Neuronal stem cell (in vitro differentiated cells): ENCODE results near the gene RPS6KB1.
A peak's percentile ranks its signal among the peaks of the same experiment; 100 is the strongest.
"Not testable (repeated sequence)": the region's sequence is repeated elsewhere in the genome, so short reads cannot be mapped to it uniquely, and the experiment has no call there.

Source experiments
- DNase-seq: peaks from one replicate; pipeline ENCODE4 v3.0.0-alpha.2; 2013; ENCODE audit warnings: low spot score
- H2AFZ ChIP-seq: one replicate; pipeline ENCODE4 v1.6.1; 2013; ENCODE audit warnings: mild to moderate bottlenecking, low read length, inconsistent platforms
- H2AK5ac ChIP-seq: 2 replicates; pipeline ENCODE4 v1.6.1; 2013; ENCODE audit warnings: low read depth, mild to moderate bottlenecking, inconsistent platforms, low read length, moderate library complexity, mixed read lengths
- H2BK120ac ChIP-seq: 2 replicates; pipeline ENCODE4 v1.6.1; 2013; ENCODE audit warnings: low read depth, mild to moderate bottlenecking, inconsistent platforms, low read length, moderate library complexity, mixed read lengths
- H2BK12ac ChIP-seq: one replicate; pipeline ENCODE4 v1.6.1; 2013; ENCODE audit warnings: low read length, inconsistent platforms
- H2BK15ac ChIP-seq: 2 replicates; pipeline ENCODE4 v1.6.1; 2013; ENCODE audit warnings: mild to moderate bottlenecking, low read length, inconsistent platforms, mixed read lengths
- H2BK5ac ChIP-seq: one replicate; pipeline ENCODE4 v1.6.1; 2013; ENCODE audit warnings: inconsistent platforms, mild to moderate bottlenecking, low read length, moderate library complexity
- H3K14ac ChIP-seq: one replicate; pipeline ENCODE4 v1.6.1; 2013; ENCODE audit warnings: low read length, inconsistent platforms
- H3K18ac ChIP-seq: 2 replicates; pipeline ENCODE4 v1.6.1; 2013; ENCODE audit warnings: low read length, inconsistent platforms
- H3K23ac ChIP-seq: 2 replicates; pipeline ENCODE4 v1.6.1; 2013; ENCODE audit warnings: low read depth, mild to moderate bottlenecking, mixed read lengths, low read length, inconsistent platforms; ENCODE audit not compliant: poor library complexity
- H3K27ac ChIP-seq: replicated peaks from 3 replicates; pipeline ENCODE4 v1.5.1; 2013; ENCODE audit warnings: low read length, inconsistent platforms
- H3K27me3 ChIP-seq, 3 experiments: 2 replicates each; pipeline ENCODE4 v1.6.1; 2013; ENCODE audit warnings: low read length in 3 of 3, mild to moderate bottlenecking in 2 of 3, inconsistent platforms in 1 of 3, low read depth in 1 of 3, mixed read lengths in 1 of 3, moderate library complexity in 1 of 3; ENCODE audit not compliant: control insufficient read depth in 3 of 3, insufficient read depth in 3 of 3
- H3K36me3 ChIP-seq, 2 donors: replicated peaks in 1 of 2; 2 replicates each; pipeline ENCODE4 v1.6.1; 2013; ENCODE audit warnings: low read length in 2 of 2; ENCODE audit not compliant: control insufficient read depth in 2 of 2, insufficient read depth in 2 of 2
- H3K4ac ChIP-seq: 2 replicates; pipeline ENCODE4 v1.6.1; 2013; ENCODE audit warnings: inconsistent platforms, mild to moderate bottlenecking, low read length, moderate library complexity
- H3K4me1 ChIP-seq, 2 donors: 1 replicate in 1 of 2; 2 replicates in 1 of 2; pipeline ENCODE4 v1.6.1; 2013; ENCODE audit warnings: low read length in 2 of 2, low read depth in 1 of 2; ENCODE audit not compliant: control insufficient read depth in 2 of 2, insufficient read depth in 1 of 2
- H3K4me2 ChIP-seq: one replicate; pipeline ENCODE4 v1.6.1; 2013; ENCODE audit warnings: mild to moderate bottlenecking, low read length, inconsistent platforms; ENCODE audit not compliant: insufficient read depth, poor library complexity, severe bottlenecking
- H3K4me3 ChIP-seq, 2 donors: 2 replicates each; pipeline ENCODE4 v1.5.1; 2013; ENCODE audit warnings: low read length in 2 of 2, mild to moderate bottlenecking in 2 of 2, inconsistent platforms in 1 of 2, moderate library complexity in 1 of 2
- H3K79me1 ChIP-seq: one replicate; pipeline ENCODE4 v1.6.1; 2013; ENCODE audit warnings: low read depth, mild to moderate bottlenecking, inconsistent platforms, low read length, moderate library complexity
- H3K9ac ChIP-seq: one replicate; pipeline ENCODE4 v1.6.1; 2013; ENCODE audit warnings: mild to moderate bottlenecking, low read depth, low read length, inconsistent platforms; ENCODE audit not compliant: poor library complexity
- H3K9me3 ChIP-seq, 2 donors: replicated peaks in 1 of 2; 2 replicates each; pipeline versions ENCODE3 to v1.6.1; 2013; ENCODE audit warnings: low read length in 2 of 2, mild to moderate bottlenecking in 2 of 2, inconsistent platforms in 1 of 2, low read depth in 1 of 2, mixed read lengths in 1 of 2, moderate library complexity in 1 of 2; ENCODE audit not compliant: control insufficient read depth in 2 of 2, insufficient read depth in 1 of 2
- H4K8ac ChIP-seq: one replicate; pipeline ENCODE4 v1.6.1; 2013; ENCODE audit warnings: low read depth, mild to moderate bottlenecking, inconsistent platforms, low read length, moderate library complexity
- H4K91ac ChIP-seq: one replicate; pipeline ENCODE4 v1.6.1; 2013; ENCODE audit warnings: low read length, low read depth, mild to moderate bottlenecking, inconsistent platforms; ENCODE audit not compliant: poor library complexity
- WGBS, 2 donors: extraction: QIAGEN DNeasy Blood & Tissue Kit; methylation state at CpG; one replicate each; pipeline ENCODE4 v1.1.7; 2013; ENCODE audit warnings: missing lambda C conversion rate in 2 of 2, mixed read lengths in 1 of 2; ENCODE audit not compliant: insufficient read length in 2 of 2, insufficient replicate concordance in 1 of 2; ENCODE audit errors: extremely low coverage in 2 of 2; 5-methylcytosine and 5-hydroxymethylcytosine counted together

The RPS6KB1 gene

GRCh38 chr17:59907467-59907866 lies 14.5 kb downstream of the RPS6KB1 start:
- Histone ChIP-seq H4K91ac (no peak overlapping the region), H3K36me3 (peaks cover 0 to 15% of the 10 kb centered on the region in 2 donors), H3K79me1 (peaks cover 2% of the 10 kb centered on the region), H3K9me3 (peaks cover 0 to 4% of the 10 kb centered on the region in 2 donors), H3K4ac (no peak overlapping the region), H3K27me3 (no peaks in the 10 kb centered on the region), H2BK5ac (no peak overlapping the region), H3K27ac (no peak overlapping the region), H4K8ac (no peak overlapping the region), H2AFZ (no peak overlapping the region), H2AK5ac (no peak overlapping the region), H2BK12ac (no peak overlapping the region), H3K4me2 (no peak overlapping the region), H2BK15ac (no peak overlapping the region), H3K4me3 (no peak overlapping the region), H3K18ac (no peak overlapping the region), H3K4me1 (no peaks in the 10 kb centered on the region), H2BK120ac (no peak overlapping the region), H3K9ac (no peak overlapping the region), H3K23ac (no peak overlapping the region), H3K14ac (no peak overlapping the region)
- no peak for DNase-seq
- no CpG with 5 or more reads among the region's 3 CpGs for WGBS, 2 donors

- Histone ChIP-seq H3K4me2 (no peak overlapping the region), H4K91ac (no peak overlapping the region), H2BK5ac (no peak overlapping the region), H3K18ac (no peak overlapping the region), H2BK15ac (no peak overlapping the region), H3K4me3 (no peak overlapping the region), H3K14ac (no peak overlapping the region), H4K8ac (no peak overlapping the region), H2BK120ac (no peak overlapping the region), H3K4ac (no peak overlapping the region), H3K79me1 (no peaks in the 10 kb centered on the region), H3K36me3 (peaks cover 0 to 64% of the 10 kb centered on the region in 2 donors), H2AFZ (no peak overlapping the region), H2AK5ac (no peak overlapping the region), H3K27me3 (no peaks in the 10 kb centered on the region), H2BK12ac (no peak overlapping the region), H3K4me1 (no peaks in the 10 kb centered on the region), H3K9me3 (no peaks in the 10 kb centered on the region), H3K27ac (no peak overlapping the region), H3K23ac (no peak overlapping the region), H3K9ac (no peak overlapping the region)
- WGBS, 2 donors, result no CpG with 5 or more reads among the region's 1 CpG
- peak; percentile 6 for DNase-seq
These were observed 21.4 kb downstream of the RPS6KB1 start for GRCh38 chr17:59914274-59914854.

- H3K9me3 ChIP-seq, result no peaks in the 10 kb centered on the region
- no peak overlapping the region for H2AK5ac ChIP-seq
- no peaks in the 10 kb centered on the region for H3K79me1 ChIP-seq
- H3K23ac ChIP-seq, result no peak overlapping the region
- H3K9ac ChIP-seq, result no peak overlapping the region
- no peak overlapping the region for H3K27ac ChIP-seq
- H4K91ac ChIP-seq, result no peak overlapping the region
- H3K4me2 ChIP-seq, result no peak overlapping the region
- H3K4me1 ChIP-seq, result no peaks in the 10 kb centered on the region
- no peaks in the 10 kb centered on the region for H3K27me3 ChIP-seq
- no peak overlapping the region for H2BK15ac ChIP-seq
- no peak overlapping the region for H3K4me3 ChIP-seq
- H2BK120ac ChIP-seq, result no peak overlapping the region
- peaks cover 0 to 71% of the 10 kb centered on the region in 2 donors for H3K36me3 ChIP-seq
- no peak overlapping the region for H4K8ac ChIP-seq
- no peak overlapping the region for H2BK12ac ChIP-seq
- no peak overlapping the region for H2BK5ac ChIP-seq
- no peak overlapping the region for H3K14ac ChIP-seq
- no peak overlapping the region for H3K4ac ChIP-seq
- no peak overlapping the region for H2AFZ ChIP-seq
- DNase-seq, result no peak
- no peak overlapping the region for H3K18ac ChIP-seq
These were observed 23.5 kb downstream of the RPS6KB1 start for GRCh38 chr17:59916446-59916845.

GRCh38 chr17:59920637-59921036 lies 27.7 kb downstream of the RPS6KB1 start:
- H3K4me3 ChIP-seq, H3K18ac ChIP-seq, H3K79me1 ChIP-seq, H3K27me3 ChIP-seq, H3K4me2 ChIP-seq, H3K9me3 ChIP-seq, H2BK5ac ChIP-seq, H3K14ac ChIP-seq, H3K9ac ChIP-seq, H2BK120ac ChIP-seq, H3K4ac ChIP-seq, H2BK15ac ChIP-seq, DNase-seq, H3K4me1 ChIP-seq, H3K23ac ChIP-seq, H2AFZ ChIP-seq, H2AK5ac ChIP-seq, H2BK12ac ChIP-seq, H3K27ac ChIP-seq, H4K91ac ChIP-seq, H4K8ac ChIP-seq: not testable (repeated sequence)
- no CpG with 5 or more reads among the region's 5 CpGs for WGBS, 2 donors
- H3K36me3 ChIP-seq, result peaks cover 2 to 66% of the 10 kb centered on the region in 2 donors
